Neural progenitor cell (in vitro differentiated cells): Measurements from ENCODE around the gene TNFRSF8. TPM values are rescaled to one million over a fixed set of nuclear protein-coding genes. Genes with fewer than 3 reads are reported as not detected.

Source experiments
- DNase-seq: peaks from one replicate; pipeline ENCODE4 v3.0.0-alpha.2; 2016; ENCODE audit warnings: low spot score
- H2AFZ ChIP-seq: fragments of 200-600 bp; sonication (generic); replicated peaks from 2 replicates; pipeline ENCODE4 v1.6.1; 2016; ENCODE audit warnings: antibody characterized with exemption
- H3F3A ChIP-seq: fragments of 200-600 bp; sonication (generic); 2 replicates; pipeline ENCODE4 v1.6.1; 2016; ENCODE audit warnings: antibody characterized with exemption, low read depth
- H3K27ac ChIP-seq: fragments of 200-600 bp; sonication (generic); 2 replicates; pipeline ENCODE4 v1.5.1; 2016; ENCODE audit warnings: mild to moderate bottlenecking
- H3K27me3 ChIP-seq: fragments of 200-600 bp; sonication (generic); 2 replicates; pipeline ENCODE4 v1.6.1; 2016; ENCODE audit warnings: mild to moderate bottlenecking, moderate library complexity
- H3K36me3 ChIP-seq: fragments of 200-600 bp; sonication (generic); 2 replicates; pipeline ENCODE4 v1.5.1; 2016
- H3K4me1 ChIP-seq: fragments of 200-600 bp; sonication (generic); 2 replicates; pipeline ENCODE4 v1.6.1; 2016; ENCODE audit warnings: mixed run types
- H3K4me2 ChIP-seq: fragments of 200-600 bp; sonication (generic); 2 replicates; pipeline ENCODE4 v1.6.1; 2016
- H3K4me3 ChIP-seq: fragments of 200-600 bp; sonication (generic); 2 replicates; pipeline ENCODE4 v1.5.1; 2016
- H3K79me2 ChIP-seq: fragments of 200-600 bp; sonication (generic); 2 replicates; pipeline ENCODE4 v1.6.1; 2016; ENCODE audit warnings: low read depth
- H3K9ac ChIP-seq: fragments of 200-600 bp; sonication (generic); 2 replicates; pipeline ENCODE4 v1.6.1; 2016
- H3K9me3 ChIP-seq: fragments of 200-600 bp; sonication (generic); 2 replicates; pipeline ENCODE4 v1.5.1; 2016; ENCODE audit warnings: low read depth
- H4K20me1 ChIP-seq: fragments of 200-600 bp; sonication (generic); 2 replicates; pipeline ENCODE4 v1.6.1; 2016; ENCODE audit warnings: low read depth
- H3K27ac Mint-ChIP-seq: 3 replicates; pipeline ENCODE4 v1.8.0; 2021; ENCODE audit warnings: mixed read lengths
- H3K27me3 Mint-ChIP-seq: 2 replicates; pipeline ENCODE4 v1.8.0; 2022; ENCODE audit warnings: low read depth, mild to moderate bottlenecking, inconsistent platforms, moderate library complexity, mixed read lengths; ENCODE audit not compliant: insufficient read depth
- H3K36me3 Mint-ChIP-seq: 3 replicates; pipeline ENCODE4 v1.8.0; 2021; ENCODE audit warnings: mixed read lengths
- H3K4me1 Mint-ChIP-seq: 3 replicates; pipeline ENCODE4 v1.8.0; 2021; ENCODE audit warnings: mixed read lengths
- H3K4me3 Mint-ChIP-seq: 3 replicates; pipeline ENCODE4 v1.8.0; 2021; ENCODE audit warnings: mild to moderate bottlenecking, moderate library complexity, mixed read lengths
- H3K9me3 Mint-ChIP-seq: 3 replicates; pipeline ENCODE4 v1.8.0; 2020; ENCODE audit warnings: mixed read lengths
- CTCF ChIP-seq: fragments of 200-600 bp; sonication (generic); IDR thresholded peaks from 2 replicates; pipeline ENCODE4 v1.5.1; 2017; ENCODE audit warnings: antibody characterized with exemption, mild to moderate bottlenecking
- EZH2 ChIP-seq: fragments of 200-600 bp; sonication (generic); IDR thresholded peaks from 2 replicates; pipeline ENCODE4 v1.6.1; 2017; ENCODE audit warnings: antibody characterized with exemption, mild to moderate bottlenecking, moderate library complexity
- EZH2phosphoT487 ChIP-seq: fragments of 200-600 bp; sonication (generic); IDR thresholded peaks from 2 replicates; pipeline ENCODE4 v1.6.1; 2017; ENCODE audit warnings: antibody characterized with exemption
- total RNA-seq: library from RNA; depleted of rRNA; stranded (reverse); fragments of >200 nt; gene quantifications from 2 replicates; pipeline ENCODE4 v1.2.3, GENCODE V29; 2015; ENCODE audit warnings: low replicate concordance

The TNFRSF8 gene
- total RNA-seq, 1 donor from 2014 or later = not detected

- H3K27ac Mint-ChIP-seq = no peak overlapping the region
- Histone ChIP-seq H3K27ac (no peak overlapping the region), H2AFZ (no peak overlapping the region), H3K27me3 (no peaks in the 10 kb centered on the region), H4K20me1 (no peaks in the 10 kb centered on the region), H3K4me2 (no peak overlapping the region), H3K79me2 (no peaks in the 10 kb centered on the region), H3K36me3 (no peaks in the 10 kb centered on the region), H3K4me3 (no peak overlapping the region), H3K4me1 (no peaks in the 10 kb centered on the region), H3K9ac (no peak overlapping the region), H3F3A (no peaks in the 10 kb centered on the region), H3K9me3 (no peaks in the 10 kb centered on the region)
- peaks cover 2% of the 10 kb centered on the region for H3K9me3 Mint-ChIP-seq
- no peak overlapping the region for H3K4me3 Mint-ChIP-seq
- no peaks in the 10 kb centered on the region for H3K36me3 Mint-ChIP-seq
- peaks cover 4% of the 10 kb centered on the region for H3K4me1 Mint-ChIP-seq
- no peak for TF ChIP-seq CTCF
- TF ChIP-seq EZH2phosphoT487 = no peak
- no peak for TF ChIP-seq EZH2
- DNase-seq = no peak
- H3K27me3 Mint-ChIP-seq = peaks cover 16% of the 10 kb centered on the region
These were observed 19.9 kb downstream of the TNFRSF8 start for GRCh38 chr1:12082988-12083387.

- peaks cover 2% of the 10 kb centered on the region for H3K9me3 Mint-ChIP-seq
- H3K9ac ChIP-seq = no peak overlapping the region
- H3K4me2 ChIP-seq = no peak overlapping the region
- H3K4me3 ChIP-seq = no peak overlapping the region
- no peak for DNase-seq
- H3K27ac Mint-ChIP-seq = no peak overlapping the region
- no peaks in the 10 kb centered on the region for H3K27me3 ChIP-seq
- peaks cover 15% of the 10 kb centered on the region for H3K27me3 Mint-ChIP-seq
- no peaks in the 10 kb centered on the region for H3K36me3 Mint-ChIP-seq
- no peaks in the 10 kb centered on the region for H3K4me1 ChIP-seq
- H3K4me3 Mint-ChIP-seq = no peak overlapping the region
- H3K36me3 ChIP-seq = no peaks in the 10 kb centered on the region
- H3K4me1 Mint-ChIP-seq = peaks cover 4% of the 10 kb centered on the region
- H3F3A ChIP-seq = no peaks in the 10 kb centered on the region
- TF ChIP-seq EZH2 = no peak
- TF ChIP-seq CTCF = no peak
- no peak for TF ChIP-seq EZH2phosphoT487
- H4K20me1 ChIP-seq = no peaks in the 10 kb centered on the region
- H3K79me2 ChIP-seq = no peaks in the 10 kb centered on the region
- H2AFZ ChIP-seq = no peak overlapping the region
- H3K9me3 ChIP-seq = no peaks in the 10 kb centered on the region
- H3K27ac ChIP-seq = no peak overlapping the region
These were observed 20.7 kb downstream of the TNFRSF8 start for GRCh38 chr1:12083766-12084165.

GRCh38 chr1:12085643-12086260 lies 22.6 kb downstream of the TNFRSF8 start:
- Histone ChIP-seq H4K20me1 (no peaks in the 10 kb centered on the region), H3K4me1 (no peaks in the 10 kb centered on the region), H3K9me3 (no peaks in the 10 kb centered on the region), H3F3A (no peaks in the 10 kb centered on the region), H3K27me3 (no peaks in the 10 kb centered on the region), H3K36me3 (no peaks in the 10 kb centered on the region), H3K9ac (no peak overlapping the region), H2AFZ (no peak overlapping the region), H3K27ac (no peak overlapping the region), H3K79me2 (no peaks in the 10 kb centered on the region), H3K4me3 (no peak overlapping the region), H3K4me2 (no peak overlapping the region)
- no peak for DNase-seq
- peaks cover 9% of the 10 kb centered on the region for H3K27me3 Mint-ChIP-seq
- H3K4me1 Mint-ChIP-seq = peaks cover 3% of the 10 kb centered on the region
- peaks cover 2% of the 10 kb centered on the region for H3K9me3 Mint-ChIP-seq
- no peak overlapping the region for H3K27ac Mint-ChIP-seq
- no peak for TF ChIP-seq EZH2
- TF ChIP-seq CTCF = no peak
- no peak for TF ChIP-seq EZH2phosphoT487
- H3K4me3 Mint-ChIP-seq = no peak overlapping the region
- H3K36me3 Mint-ChIP-seq = no peaks in the 10 kb centered on the region
